Measurements from ENCODE around the gene PODXL.

The PODXL gene

DNA sequence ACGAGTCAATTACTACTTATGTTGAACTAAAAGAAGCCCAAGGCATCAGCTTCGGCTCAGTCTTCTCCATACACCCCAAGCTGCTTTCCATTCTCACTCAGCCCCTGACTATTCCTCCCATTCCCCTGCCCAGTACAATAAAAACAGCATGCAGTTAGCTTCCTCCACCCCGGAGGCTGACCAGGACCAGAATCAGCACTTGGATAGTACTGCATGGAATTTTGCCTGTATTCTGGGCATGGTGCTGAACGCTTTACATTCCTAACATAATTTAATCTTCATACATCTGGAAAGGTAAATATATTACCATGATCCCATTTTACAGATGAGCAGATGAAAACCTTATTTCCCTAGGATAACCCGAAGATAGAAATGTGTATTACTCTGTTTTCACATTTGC is 7.5 kb upstream of the PODXL start:
- no peak for DNase-seq

DNA sequence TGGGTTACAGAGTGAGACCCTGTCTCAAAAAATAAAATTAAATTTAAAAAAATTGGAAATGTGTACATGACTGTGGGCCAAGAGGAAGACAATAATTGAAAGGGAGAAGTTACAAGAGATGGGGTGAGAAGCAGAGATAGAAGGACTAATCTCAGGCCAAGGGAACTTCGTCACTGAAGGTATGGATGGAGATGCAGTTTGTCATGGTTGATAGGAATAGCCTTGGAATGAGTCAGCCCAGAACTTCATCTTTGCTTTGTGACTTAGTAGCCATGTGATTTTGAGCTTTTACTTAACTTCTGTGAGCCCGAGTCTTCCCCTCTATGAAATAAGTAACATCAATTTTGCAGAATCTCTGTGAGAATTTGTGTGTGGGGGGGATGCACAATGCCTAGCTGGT is 6.5 kb upstream of the PODXL start:
- no peak for DNase-seq

DNA sequence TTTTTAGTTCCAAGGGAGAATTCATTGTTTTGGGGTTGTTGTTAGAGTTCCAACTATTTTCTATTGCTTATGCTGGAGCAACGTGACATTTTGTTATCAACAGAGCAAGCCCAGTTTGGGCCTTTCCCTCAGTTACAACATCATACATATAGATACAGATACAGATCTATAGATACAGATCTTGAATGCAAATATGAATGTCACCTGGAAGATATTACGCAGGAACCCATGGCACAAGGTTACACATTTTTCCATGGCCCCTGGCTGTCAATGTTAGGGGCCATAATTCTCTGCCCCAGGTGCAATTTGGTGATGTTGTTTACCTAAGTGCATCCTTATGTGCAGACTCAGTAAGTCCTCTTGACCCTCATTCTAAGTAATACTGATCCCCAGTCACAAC is 3.6 kb upstream of the PODXL start:
- no peak for DNase-seq

DNA sequence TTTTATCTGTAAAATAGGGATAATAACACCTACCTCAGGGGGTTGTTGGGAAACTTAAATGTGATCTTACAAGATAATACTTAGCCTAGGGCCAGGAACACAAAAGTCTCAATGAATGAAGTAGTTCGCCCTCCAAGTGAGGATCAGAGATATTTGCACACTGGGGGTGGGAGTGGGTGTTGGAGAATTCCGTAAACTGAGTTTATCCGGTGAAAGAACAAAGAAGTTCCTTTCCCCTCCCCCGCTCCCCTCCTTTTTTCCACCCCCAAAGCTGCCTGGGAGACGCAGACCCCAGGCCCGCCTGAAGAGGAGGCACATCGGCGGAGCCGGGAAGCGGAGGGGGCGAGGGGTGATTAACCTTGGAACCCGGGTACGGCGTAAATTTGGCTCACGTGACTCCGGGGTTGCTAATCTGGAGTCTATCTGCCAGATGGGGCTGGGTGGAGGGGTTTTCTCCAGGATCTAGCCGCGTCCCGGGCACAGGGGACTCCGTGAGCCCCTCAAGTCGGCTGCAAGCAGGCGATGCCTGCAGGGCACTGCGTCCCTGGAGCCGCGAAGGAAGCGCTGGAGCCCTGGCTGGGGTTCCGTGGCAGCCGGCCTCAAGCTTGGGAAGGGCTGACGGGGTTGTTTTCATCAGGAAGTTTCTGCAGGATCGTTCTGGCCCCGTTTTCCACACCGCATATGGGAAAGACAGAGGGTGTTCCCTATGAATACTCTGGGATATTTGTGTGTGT is 1.4 kb upstream of the PODXL start:
- no peak for DNase-seq

DNA sequence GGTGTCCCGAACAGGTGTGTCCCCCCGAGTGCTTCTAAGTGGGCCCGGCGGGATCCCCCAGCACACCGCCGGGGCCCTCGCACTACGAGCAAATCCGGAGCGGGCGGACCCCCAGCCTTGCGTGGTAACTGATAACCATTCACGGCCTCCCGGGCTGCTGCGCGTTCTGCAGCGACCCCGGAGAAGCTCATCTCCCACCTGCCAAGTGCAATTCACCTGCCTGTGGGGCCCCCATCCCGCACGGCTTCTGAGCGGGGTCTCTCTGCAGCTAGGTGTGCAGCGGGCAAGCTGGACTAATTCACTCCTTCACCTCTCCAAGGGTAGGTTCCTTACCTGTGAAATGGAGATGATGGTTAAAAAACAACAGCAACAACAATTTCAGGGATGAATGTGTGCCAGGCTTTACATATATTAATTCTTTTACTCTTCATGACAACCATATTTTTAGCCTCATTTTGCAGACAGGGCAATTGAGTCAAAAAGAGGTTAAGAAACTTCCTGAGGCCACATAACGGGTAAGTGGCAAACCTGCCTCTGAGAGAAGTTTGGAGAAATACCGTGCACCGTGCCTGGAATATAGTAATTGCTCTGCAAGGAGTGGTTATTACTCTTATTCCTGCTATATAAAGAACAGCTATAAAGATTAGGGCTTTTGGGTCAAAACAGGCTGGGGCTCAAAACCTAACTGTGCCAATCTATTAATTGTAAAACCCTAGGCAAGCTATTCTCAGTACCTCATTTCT is 652 bp upstream of the PODXL start:
- DNase-seq: no peak

DNA sequence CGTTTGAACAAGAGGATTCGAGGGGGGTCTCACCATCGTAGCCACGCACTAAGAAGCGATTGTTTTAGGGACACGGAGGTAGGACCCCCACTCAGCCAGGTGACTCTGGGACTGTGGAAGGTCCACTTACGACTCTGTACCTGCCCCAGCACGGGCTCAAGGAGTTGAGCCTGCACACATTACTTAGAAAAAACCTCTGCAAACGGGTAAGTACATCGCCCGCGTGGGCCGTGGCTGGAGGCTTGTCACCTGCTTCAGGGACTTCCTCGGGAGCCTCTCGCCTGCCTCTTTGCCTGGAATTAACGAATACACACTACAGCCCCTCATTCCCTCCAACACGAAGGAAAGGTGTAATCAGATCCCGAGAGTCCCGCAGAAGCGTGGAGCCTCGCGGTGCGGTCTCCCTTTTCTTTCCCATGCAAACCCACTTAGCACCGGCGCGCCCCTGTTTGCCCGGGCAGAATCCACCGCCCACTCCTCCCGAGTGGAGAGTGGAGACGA is 826 bp downstream of the PODXL start:
- DNase-seq: no peak

DNA sequence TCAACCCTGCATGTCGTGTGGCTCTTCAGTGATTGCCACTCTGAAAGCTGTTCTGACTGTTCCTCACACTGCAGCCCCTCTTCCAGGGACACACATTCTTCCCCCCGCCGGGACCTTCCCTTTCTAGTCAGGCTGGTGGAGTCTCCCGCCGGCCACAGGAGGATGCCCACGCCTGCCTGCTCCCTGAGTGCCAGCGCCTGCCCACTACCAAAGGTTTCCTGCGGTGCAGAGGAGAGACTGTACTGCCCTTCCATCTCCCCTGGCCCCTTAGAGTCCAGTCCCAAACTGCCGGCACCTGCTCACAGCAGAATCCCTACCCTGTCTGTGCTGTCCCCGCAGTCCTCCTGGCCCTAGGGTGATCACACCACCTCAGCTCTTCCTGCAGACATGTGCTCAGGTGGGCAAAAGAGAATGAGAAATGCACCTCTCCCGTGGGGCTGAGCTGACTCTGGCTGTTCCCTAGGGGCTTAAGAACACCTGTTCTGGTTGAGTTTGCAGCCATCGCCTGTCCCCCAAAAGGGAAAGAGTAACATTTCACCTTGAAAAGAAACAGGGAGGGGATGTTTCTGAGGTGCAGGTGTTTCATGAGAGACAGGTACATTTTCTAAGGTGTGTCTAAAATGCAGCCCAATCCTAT is 1.4 kb downstream of the PODXL start:
- no peak for DNase-seq

DNA sequence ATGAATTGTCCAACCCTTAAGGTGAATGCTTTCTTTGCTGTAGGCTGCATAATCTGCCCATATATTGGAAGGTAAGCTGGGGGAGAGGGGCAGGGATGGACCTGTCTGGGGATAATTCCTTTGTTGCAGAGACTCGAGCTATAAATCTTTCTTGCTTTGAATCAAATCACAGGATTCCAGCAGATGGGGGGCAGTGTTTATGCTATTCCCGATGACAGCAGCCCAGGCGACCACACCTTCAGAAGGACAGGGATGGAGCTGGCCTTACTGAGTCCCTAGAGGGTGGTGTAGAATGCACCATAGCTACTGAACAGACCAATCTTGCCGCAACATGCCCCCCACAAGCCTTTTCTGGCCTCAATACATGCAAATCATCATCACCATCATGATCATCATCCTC is 2.5 kb downstream of the PODXL start:
- DNase-seq: no peak

DNA sequence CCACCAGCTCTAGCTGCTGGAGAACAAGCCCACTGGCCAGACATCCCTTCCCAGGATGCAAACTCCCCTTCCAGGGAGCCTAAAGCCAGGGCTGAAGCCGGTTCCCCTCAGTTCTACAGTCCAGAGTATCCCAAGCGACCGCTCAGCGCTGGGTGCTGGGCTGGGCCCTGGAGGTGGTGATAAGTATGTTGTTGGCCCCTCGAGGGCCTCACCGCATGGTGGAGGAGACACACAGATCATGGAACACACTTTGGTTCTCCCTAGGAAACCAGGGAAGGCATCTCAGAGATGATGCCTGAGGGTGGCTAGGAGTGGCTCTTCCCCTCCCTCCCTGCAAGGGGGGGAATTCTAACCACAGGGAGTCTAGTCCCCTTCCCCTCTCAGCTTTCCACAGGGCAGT is 4.4 kb downstream of the PODXL start:
- no peak for DNase-seq

DNA sequence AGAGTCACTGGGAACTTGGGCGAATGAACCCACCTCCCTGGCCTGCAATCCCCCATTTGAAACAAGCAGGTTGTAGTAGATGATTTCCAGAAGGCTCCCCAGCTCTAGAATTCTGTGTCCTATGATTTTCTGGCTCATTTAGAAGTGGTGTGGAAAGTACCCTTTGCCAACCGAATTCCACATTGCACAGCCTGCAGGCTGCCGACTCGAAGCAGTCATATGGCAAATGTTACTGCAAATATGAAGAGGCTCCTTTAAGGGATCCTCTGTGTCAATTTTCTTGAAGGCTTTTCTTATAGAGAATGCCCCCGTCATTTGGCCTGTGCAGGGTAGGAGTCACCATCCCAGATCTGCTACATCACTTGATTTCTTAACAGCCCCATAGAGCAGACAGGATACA is 5.6 kb downstream of the PODXL start:
- DNase-seq: no peak

DNA sequence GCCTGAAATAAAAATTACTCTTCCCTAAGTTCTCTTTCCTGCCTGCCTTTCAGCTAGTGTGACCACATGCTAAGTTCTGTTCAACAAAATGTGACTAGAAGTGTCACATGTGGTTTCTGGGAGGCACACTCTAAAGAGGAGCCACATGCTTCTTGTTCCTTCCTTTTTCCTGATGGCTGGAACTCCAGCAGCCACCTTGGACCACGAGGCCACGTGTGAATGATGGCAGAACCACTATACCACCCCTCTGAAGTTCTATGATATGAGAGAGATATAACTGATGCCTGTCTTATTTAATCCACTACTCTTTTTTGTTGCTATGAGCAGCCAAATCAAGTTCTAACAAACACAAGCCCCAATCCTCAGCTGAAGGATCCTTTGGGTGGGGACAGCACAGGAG is 8.1 kb downstream of the PODXL start:
- DNase-seq: no peak

DNA sequence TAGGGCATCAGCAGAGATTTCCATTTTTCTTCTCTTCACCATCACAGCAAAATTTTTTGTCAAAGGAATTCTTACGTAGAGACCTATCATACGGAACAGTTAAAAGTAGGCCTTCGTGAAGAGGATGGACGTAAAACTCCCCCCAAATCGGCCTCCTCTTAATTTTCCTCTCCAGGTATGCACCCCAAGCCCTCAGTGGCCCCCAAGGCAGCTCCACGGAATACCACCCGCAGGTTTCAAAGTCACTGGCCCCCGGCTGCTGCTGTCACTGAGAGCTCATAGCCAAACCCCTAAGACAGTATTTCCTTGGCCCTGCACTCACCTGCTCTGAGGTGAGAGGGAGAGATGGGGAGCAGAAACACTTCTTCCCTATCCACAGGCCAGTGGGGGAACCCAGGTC is 8.8 kb downstream of the PODXL start:
- DNase-seq: no peak

DNA sequence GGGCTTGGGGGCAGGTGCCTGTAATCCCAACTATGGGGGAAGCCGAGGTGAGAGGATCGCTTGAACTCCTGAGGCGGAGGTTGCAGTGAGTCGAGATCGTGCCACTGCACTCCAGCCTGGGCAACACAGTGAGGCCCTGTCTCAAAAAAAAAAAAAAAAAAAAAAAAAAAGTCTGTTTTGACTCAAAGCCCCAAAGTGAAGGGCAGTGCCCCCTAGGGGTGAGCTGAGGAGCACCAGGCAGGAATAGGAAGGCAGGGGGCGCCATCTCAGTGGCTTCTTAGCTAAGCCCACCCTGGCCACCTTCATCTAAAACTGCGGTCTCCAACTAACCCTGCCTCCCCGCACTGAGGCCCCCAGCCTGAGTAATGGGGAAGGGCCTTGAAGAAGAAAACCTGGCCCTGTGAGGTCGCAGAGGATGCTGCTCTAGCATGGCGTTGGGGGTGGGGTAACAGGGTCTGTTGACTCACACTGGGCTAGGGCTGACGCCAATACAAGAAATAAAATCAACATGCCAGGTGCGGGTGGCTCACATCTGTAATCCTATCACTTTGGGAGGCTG is 9.8 kb downstream of the PODXL start:
- peak; percentile 53 for DNase-seq

DNA sequence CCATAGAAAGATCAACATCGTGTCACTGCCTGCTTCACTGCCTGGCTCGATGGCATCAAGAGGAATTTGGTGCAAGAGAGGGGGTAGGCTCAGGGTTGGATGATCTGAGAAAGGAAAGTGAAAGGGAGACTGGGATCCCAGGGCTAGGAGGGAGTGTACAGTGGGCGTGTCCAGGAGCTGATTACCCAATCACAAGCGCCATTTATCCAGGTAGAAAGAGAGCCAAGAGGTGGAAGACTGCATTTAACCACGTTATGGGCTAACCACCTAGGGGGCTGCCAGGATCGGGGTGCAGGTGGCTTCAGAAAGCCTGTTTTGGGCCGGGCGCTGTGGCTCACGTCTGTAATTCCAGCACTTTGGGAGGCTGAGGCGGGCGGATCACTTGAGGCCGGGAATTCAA is 10.3 kb downstream of the PODXL start:
- DNase-seq: peak; percentile 96

DNA sequence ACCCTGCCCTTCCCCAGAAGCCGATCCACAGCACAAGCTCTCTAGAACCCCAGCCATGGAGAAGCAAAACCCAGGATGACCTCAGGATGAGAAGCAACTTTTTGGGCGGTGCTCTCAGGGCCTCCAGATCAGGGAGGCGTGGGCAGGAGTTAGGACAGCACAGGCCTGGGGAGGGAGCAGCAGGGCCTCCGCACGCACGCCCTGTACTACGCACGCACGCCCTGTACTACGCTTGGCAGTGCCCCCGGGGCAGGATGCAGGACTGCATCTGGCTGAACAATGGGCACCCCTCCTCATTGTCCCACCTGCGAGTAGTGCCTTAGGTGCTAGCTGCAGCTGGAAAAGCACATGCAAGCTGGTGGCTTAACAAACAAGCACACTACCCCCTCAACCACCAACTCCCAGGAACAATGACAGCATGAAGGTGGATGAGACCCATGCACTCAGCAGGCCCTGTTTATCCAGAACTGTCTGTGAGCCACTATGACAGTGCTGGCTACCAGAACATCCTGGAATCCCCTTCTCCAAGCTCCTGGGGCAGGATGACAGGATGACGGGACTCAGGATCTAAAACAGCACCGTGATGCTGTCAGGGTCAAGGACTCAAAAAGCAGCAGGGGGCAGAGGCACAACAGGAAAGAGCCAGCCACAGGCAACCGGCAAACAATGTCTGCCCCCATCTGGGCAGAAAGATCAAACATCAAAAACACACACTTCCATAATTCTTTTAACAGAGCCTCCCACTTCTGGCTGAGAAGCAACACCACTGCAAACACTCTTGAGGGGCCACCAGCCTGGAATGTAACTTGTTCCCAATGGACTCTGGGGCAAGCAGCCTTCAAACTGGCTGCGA is 11.8 kb downstream of the PODXL start:
- DNase-seq: peak; percentile 20

DNA sequence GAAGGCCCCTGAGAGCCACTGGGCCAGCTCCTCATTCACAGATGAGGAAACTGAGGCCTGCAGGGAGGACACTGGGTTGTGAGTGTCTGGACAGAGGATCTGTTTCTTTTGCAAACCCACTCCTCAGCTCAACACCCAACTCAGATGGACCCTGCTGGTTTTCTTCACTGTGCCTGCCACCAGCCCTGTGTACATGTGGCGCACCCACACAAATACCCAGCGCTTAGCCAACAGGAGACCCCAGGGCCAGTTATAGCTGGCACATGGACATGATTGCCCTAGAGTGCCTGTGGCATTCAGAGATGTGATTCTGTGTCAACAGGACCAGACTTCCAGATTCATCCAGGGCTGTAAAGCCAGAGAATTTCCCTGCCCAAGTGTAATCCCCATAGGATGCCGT is 12.4 kb downstream of the PODXL start:
- no peak for DNase-seq

DNA sequence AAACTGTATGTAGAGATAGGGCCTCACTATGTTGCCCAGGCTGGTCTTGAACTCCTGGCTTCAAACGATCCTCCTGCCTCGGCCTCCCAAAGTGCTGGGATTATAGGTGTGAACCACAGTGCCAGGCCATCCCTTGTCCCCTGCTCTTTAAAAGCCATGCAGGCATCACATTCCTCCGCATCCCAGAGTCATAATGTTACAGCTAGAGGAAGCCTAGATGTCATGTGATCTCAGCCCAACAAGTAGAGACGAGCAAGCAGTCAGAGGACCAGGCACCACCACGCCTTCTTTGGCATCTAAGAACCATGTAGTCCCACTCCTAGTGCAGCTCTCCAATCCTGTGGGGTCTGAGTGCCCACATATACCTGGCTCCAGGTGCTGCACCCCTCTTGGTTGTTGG is 13.1 kb downstream of the PODXL start:
- DNase-seq: no peak

DNA sequence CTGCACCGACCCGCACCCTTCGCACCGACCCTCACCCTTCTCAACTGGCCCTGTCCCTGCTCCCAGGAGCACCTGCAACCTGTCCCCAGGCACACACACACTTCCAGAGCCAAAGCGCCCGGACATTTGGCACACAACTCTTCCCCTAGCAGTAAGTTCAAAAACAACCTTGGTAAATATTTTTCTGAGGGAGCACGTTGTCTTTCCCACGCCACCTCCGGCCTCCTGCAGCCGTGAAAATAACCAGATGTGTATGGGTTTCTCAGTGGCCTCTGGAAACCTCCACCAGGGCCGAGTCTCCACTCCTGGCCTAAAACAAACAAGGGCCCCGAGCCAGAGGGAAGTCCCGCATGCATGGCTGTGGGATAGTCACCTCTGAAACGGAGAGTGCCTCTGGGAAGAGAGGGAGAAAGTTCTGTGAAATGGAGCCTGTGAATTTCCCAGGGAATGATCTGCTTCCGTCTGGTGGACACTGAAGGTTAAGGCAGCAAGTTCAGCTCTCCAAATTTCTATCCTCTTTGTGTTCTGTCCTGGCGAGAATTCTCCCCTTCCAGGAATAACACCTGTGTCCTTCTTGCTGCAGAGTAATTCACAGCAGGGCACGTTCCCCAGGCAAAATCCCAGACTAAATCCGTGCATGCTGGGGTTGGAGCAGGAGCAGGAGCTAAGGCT is 15.8 kb downstream of the PODXL start:
- peak; percentile 25 for DNase-seq

DNA sequence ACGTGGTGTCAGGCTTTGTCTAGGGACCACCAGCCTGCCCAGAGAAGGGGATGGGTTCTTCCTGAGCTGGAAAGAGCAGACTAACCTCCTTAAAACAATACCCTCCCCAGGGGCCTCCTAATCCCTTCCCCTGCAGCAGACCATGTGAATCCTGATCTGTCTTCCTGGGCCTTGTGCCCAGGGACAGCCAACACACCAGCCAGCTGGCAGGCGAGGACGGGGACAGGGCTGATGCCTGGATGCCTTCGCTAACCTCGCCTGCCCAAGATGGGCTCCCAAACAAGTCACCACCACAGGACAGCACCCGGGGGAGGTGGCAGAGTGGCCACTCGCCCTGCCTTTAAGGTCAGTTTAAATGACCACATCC is 17.6 kb downstream of the PODXL start:
- DNase-seq: no peak

DNA sequence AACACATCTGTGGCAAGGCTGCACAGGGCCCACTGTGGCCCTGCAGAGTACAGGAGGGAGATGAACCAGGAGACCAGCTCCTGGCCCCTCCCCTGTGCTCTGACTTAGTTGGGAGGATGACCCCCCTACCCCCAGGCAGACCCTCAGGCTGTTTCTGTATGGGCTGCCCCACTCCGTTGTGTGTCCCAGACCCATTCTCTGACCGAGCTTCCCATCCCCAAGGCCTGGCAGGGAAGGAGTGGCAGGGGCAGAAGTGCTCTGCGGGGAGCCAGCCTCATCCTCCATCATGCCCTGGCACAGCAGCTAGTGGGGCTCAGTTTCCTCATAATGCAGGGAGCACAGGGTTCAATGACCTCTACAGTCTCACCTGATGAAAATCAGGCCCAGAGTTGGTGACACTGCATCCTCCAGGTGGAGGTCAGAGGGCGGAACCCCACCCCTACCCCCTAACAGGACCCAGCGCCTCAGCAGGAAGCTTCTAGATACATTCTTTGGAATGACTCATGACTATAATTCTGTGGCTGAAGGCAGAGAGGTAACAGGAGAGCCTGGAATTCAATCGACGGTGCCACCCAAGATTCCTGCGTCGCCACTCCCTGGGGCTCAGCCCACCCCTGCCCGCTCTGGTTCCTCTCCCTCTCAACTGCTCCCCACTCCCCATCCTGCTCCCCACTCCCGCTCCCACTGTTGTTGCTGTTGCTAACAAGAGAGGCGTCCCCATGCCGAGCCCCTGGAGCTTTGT is 18.2 kb downstream of the PODXL start:
- no peak for DNase-seq

DNA sequence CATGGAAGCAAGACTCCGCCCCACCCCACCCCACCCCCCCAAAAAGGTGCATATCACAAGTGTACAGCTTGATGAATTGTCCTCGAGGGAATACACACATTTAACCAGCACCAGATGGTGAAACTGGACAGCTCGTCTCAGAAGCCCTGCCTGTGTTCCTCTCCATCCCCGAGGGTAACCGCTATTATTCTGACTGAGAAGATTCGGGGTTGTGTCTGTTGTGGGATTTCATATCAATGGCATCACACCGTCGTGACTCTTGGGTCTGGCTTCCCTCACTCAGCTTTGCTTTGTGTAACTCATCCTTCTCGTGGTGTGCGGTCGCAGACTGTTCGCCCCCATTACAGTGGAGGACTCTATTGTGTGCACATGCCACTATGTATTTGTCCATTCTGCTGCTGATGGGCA is 18.9 kb downstream of the PODXL start:
- DNase-seq: no peak
